HCT116 (cell line): ENCODE results near the gene SLC6A17. TPM values are rescaled to one million over a fixed set of nuclear protein-coding genes. Genes with fewer than 3 reads are reported as not detected.

Experiments
- ATAC-seq: fragments of 200-7000 bp; cut with Tn5 transposase; 2 replicates; pipeline ENCODE4 v1.9.1; 2020; ENCODE audit warnings: mild to moderate bottlenecking, moderate library complexity
- BruUV-seq: library from RNA; stranded (reverse); fragments of 400-500 nt; replicated peaks from 2 replicates; lab custom pipeline; 2021; lab: Mats Ljungman, UMichigan
- CTCF ChIA-PET: fragments of 300-600 bp; sonication (Branson Sonifier 250); formaldehyde crosslinking; loops from one replicate; lab custom pipeline; 2021; ENCODE audit warnings: antibody characterized with exemption; lab: Charles Lee
- POLR2A ChIA-PET: fragments of 300-600, 350-600 bp; sonication (Branson Sonifier 250); formaldehyde crosslinking; loops from one replicate; lab custom pipeline; 2021; ENCODE audit warnings: antibody characterized with exemption; lab: Charles Lee
- RAD21 ChIA-PET, 2 experiments: fragments of 300-600 bp; sonication (Branson Sonifier 250); formaldehyde crosslinking; loops; one replicate each; lab custom pipeline; 2023; ENCODE audit warnings: low total read pairs in 2 of 2; ENCODE audit not compliant: uncharacterized antibody in 2 of 2, unreplicated experiment in 2 of 2, low non-redundant PET in 1 of 2; lab: Charles Lee
- DNase-seq: peaks from one replicate; pipeline ENCODE4 v3.0.0-alpha.2; 2010; ENCODE audit warnings: low read depth, low spot score
- H2AFZ ChIP-seq: fragments of 200-600 bp; shearing (Covaris generic), sonication (generic); 2 replicates; pipeline ENCODE4 v1.6.1; 2017; ENCODE audit warnings: low read depth, mixed run types, mixed read lengths, antibody characterized with exemption, low read length; ENCODE audit not compliant: poor library complexity, severe bottlenecking
- H3K27ac ChIP-seq: 2 replicates; pipeline ENCODE4 v1.5.1; 2012; ENCODE audit warnings: low read depth, low read length
- H3K27me3 ChIP-seq: fragments of 200-600 bp; sonication (generic); 2 replicates; pipeline ENCODE4 v1.6.1; 2016; ENCODE audit warnings: mixed run types, low read length, mixed read lengths; ENCODE audit not compliant: insufficient read depth
- H3K36me3 ChIP-seq, 2 experiments: fragments of 200-500 bp in 1 of 2; fragments of 200-600 bp in 1 of 2; sonication (Bioruptor generic) in 1 of 2; sonication (generic) in 1 of 2; 2 replicates each; pipeline versions ENCODE4 v1.5.1 to v1.6.1; 2014 to 2016; ENCODE audit warnings: low read length in 2 of 2, inconsistent platforms in 1 of 2, mixed read lengths in 1 of 2, mixed run types in 1 of 2; ENCODE audit not compliant: insufficient read depth in 2 of 2, control insufficient read depth in 1 of 2
- H3K4me1 ChIP-seq, 2 experiments: fragments of 200-600 bp in 1 of 2; sonication (generic) in 1 of 2; 2 replicates each; pipeline versions ENCODE4 v1.5.1 to v1.6.1; 2012 to 2017; ENCODE audit warnings: low read length in 2 of 2, inconsistent platforms in 1 of 2, mild to moderate bottlenecking in 1 of 2, mixed read lengths in 1 of 2, mixed run types in 1 of 2, moderate library complexity in 1 of 2; ENCODE audit not compliant: insufficient read depth in 2 of 2, control insufficient read depth in 1 of 2
- H3K4me2 ChIP-seq: fragments of 200-600 bp; sonication (generic); 2 replicates; pipeline ENCODE4 v1.6.1; 2017; ENCODE audit warnings: mixed run types, low read length, mixed read lengths
- H3K4me3 ChIP-seq, 2 experiments: fragments of 200-600 bp in 1 of 2; sonication (generic) in 1 of 2; replicated peaks in 1 of 2; 2 replicates each; pipeline ENCODE4 v1.5.1; 2011 to 2016; ENCODE audit warnings: low read length in 2 of 2, control low read depth in 1 of 2, low read depth in 1 of 2, mild to moderate bottlenecking in 1 of 2, mixed read lengths in 1 of 2, mixed run types in 1 of 2
- H3K79me2 ChIP-seq: fragments of 200-600 bp; sonication (generic); 2 replicates; pipeline ENCODE4 v1.6.1; 2017; ENCODE audit warnings: mild to moderate bottlenecking, mixed run types, low read length, moderate library complexity, mixed read lengths; ENCODE audit not compliant: insufficient read depth
- H3K9ac ChIP-seq: fragments of 200-600 bp; sonication (generic); 2 replicates; pipeline ENCODE4 v1.6.1; 2016; ENCODE audit warnings: low read length, mixed read lengths
- H3K9me2 ChIP-seq: fragments of 200-600 bp; sonication (generic), shearing (Covaris generic); 2 replicates; pipeline ENCODE4 v1.6.1; 2017; ENCODE audit warnings: mixed run types, mild to moderate bottlenecking, moderate library complexity; ENCODE audit not compliant: insufficient read depth
- H3K9me3 ChIP-seq, 2 experiments: fragments of 200-500 bp in 1 of 2; fragments of 200-600 bp in 1 of 2; sonication (Bioruptor generic) in 1 of 2; sonication (generic) in 1 of 2; 2 replicates each; pipeline ENCODE4 v1.6.1; 2014 to 2017; ENCODE audit warnings: low read length in 2 of 2, mixed read lengths in 2 of 2, inconsistent platforms in 1 of 2, low read depth in 1 of 2, mild to moderate bottlenecking in 1 of 2, mixed run types in 1 of 2, moderate library complexity in 1 of 2; ENCODE audit not compliant: control insufficient read depth in 1 of 2, insufficient read depth in 1 of 2
- H4K20me1 ChIP-seq: fragments of 200-600 bp; sonication (generic), shearing (Covaris generic); 2 replicates; pipeline ENCODE4 v1.6.1; 2017; ENCODE audit warnings: mixed run types, mild to moderate bottlenecking, moderate library complexity; ENCODE audit not compliant: insufficient read depth
- EGR1 ChIP-seq: IDR thresholded peaks from 2 replicates; pipeline ENCODE4 v1.6.1; 2012; ENCODE audit warnings: low read depth
- ELF1 ChIP-seq: IDR thresholded peaks from 2 replicates; pipeline ENCODE4 v1.6.1; 2012; ENCODE audit warnings: low read depth, borderline replicate concordance
- FOSL1 ChIP-seq: IDR thresholded peaks from 2 replicates; pipeline ENCODE4 v1.6.1; 2012; ENCODE audit warnings: low read depth
- JUND ChIP-seq: IDR thresholded peaks from 2 replicates; pipeline ENCODE4 v1.6.1; 2012
- POLR2A ChIP-seq: IDR thresholded peaks from 2 replicates; pipeline ENCODE4 v1.7.0; 2011; ENCODE audit warnings: borderline replicate concordance; ENCODE audit not compliant: insufficient read depth, insufficient read length; ENCODE audit errors: extremely low read depth
- POLR2AphosphoS5 ChIP-seq: IDR thresholded peaks from 2 replicates; pipeline ENCODE4 v1.6.1; 2011; ENCODE audit warnings: mild to moderate bottlenecking, low read depth, low read length, moderate library complexity
- RAD21 ChIP-seq: IDR thresholded peaks from 2 replicates; pipeline ENCODE4 v1.6.1; 2012; ENCODE audit warnings: low read depth, mild to moderate bottlenecking
- ZNF274 ChIP-seq: fragments of 200-500 bp; sonication (Bioruptor generic); IDR thresholded peaks from 2 replicates; pipeline ENCODE4 v1.6.1; 2014; ENCODE audit warnings: mild to moderate bottlenecking, low read depth, low read length, inconsistent platforms
- intact Hi-C: fragments of 100-400 bp; cut with micrococcal nuclease; formaldehyde crosslinking; loops from 2 replicates; pipeline ENCODE4 v1.10.0; 2022
- total RNA-seq: library from RNA; stranded (reverse); gene quantifications from one replicate; pipeline ENCODE4 v1.2.1, GENCODE V29; 2021; ENCODE audit not compliant: unreplicated experiment
- TF ChIP-seq, protein P1 (sequence below), 3 experiments: fragments of 200-600 bp in 1 of 3; sonication (generic) in 1 of 3; IDR thresholded peaks in 2 of 3; conservative IDR thresholded peaks in 1 of 3; 2 replicates each; pipeline ENCODE4 v1.5.1; 2012 to 2017; ENCODE audit warnings: low read depth in 2 of 3, low read length in 2 of 3, antibody characterized with exemption in 1 of 3, borderline replicate concordance in 1 of 3, control low read depth in 1 of 3, mild to moderate bottlenecking in 1 of 3, mixed read lengths in 1 of 3, mixed run types in 1 of 3, moderate library complexity in 1 of 3; ENCODE audit not compliant: insufficient read depth in 1 of 3
- TF ChIP-seq, protein P2 (sequence below): IDR thresholded peaks from 2 replicates; pipeline ENCODE4 v1.6.1; 2012
- TF ChIP-seq, protein P3 (sequence below): IDR thresholded peaks from 2 replicates; pipeline ENCODE4 v1.6.1; 2012
- TF ChIP-seq, protein P4 (sequence below): IDR thresholded peaks from 2 replicates; pipeline ENCODE4 v1.6.1; 2011; ENCODE audit warnings: mild to moderate bottlenecking, low read length, moderate library complexity; ENCODE audit not compliant: insufficient replicate concordance; ENCODE audit errors: extremely low read depth

Gene SLC6A17
- total RNA-seq, 1 experiment from 2014 or later, result 10.5 TPM

DNA sequence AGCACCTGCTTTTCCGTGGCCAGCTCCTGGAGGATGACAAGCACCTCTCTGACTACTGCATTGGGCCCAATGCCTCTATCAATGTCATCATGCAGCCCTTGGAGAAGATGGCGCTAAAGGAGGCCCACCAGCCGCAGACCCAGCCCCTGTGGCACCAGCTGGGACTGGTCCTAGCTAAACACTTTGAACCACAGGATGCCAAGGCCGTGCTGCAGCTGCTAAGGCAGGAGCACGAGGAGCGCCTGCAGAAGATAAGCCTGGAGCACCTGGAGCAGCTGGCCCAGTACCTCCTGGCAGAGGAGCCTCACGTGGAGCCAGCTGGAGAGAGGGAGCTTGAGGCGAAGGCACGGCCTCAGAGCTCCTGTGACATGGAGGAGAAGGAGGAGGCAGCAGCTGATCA, 37.6 kb upstream of the SLC6A17 start (continued):
- TF ChIP-seq, protein P1, sequence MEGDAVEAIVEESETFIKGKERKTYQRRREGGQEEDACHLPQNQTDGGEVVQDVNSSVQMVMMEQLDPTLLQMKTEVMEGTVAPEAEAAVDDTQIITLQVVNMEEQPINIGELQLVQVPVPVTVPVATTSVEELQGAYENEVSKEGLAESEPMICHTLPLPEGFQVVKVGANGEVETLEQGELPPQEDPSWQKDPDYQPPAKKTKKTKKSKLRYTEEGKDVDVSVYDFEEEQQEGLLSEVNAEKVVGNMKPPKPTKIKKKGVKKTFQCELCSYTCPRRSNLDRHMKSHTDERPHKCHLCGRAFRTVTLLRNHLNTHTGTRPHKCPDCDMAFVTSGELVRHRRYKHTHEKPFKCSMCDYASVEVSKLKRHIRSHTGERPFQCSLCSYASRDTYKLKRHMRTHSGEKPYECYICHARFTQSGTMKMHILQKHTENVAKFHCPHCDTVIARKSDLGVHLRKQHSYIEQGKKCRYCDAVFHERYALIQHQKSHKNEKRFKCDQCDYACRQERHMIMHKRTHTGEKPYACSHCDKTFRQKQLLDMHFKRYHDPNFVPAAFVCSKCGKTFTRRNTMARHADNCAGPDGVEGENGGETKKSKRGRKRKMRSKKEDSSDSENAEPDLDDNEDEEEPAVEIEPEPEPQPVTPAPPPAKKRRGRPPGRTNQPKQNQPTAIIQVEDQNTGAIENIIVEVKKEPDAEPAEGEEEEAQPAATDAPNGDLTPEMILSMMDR (IDR thresholded peaks at IDR 0.05 in 2 of 3, conservative IDR thresholded peaks at IDR 0.05 in 1 of 3; ENCODE audit: borderline replicate concordance in 1 of 3, insufficient read depth in 1 of 3, low read depth in 2 of 3, low read length in 2 of 3), result no peak
- TF ChIP-seq POLR2A, result no peak

DNA sequence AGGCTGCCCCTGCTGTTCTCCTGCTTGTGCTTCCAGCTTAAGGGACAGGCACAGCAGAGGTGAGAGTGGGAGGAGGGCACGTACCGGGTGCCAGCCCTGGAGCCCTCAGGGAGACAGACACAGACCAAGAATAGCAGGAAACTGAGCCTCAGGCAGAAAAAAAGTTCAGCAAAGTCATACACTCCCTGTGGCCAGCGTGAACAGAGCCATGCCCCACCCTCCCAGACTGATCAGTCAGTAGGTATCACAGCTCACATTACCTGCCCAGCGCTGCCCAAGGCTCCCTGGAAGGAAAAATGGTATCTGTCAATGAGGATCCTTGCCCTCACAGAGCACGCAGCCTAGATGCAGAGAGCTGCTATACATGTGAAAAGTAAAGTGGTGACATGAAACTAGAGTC, 36.7 kb upstream of the SLC6A17 start:
- Histone ChIP-seq H3K4me2 (no peak overlapping the region), H3K9me3 (no peaks in the 10 kb centered on the region), H3K4me1 (peaks cover 0 to 3% of the 10 kb centered on the region in 2 experiments; a peak in 2 of 4 replicates), H3K27ac (no peak overlapping the region), H3K9me2 (no peaks in the 10 kb centered on the region), H3K9ac (no peak overlapping the region), H3K27me3 (peaks cover 7% of the 10 kb centered on the region; the same call in 1 of the 2 replicates), H4K20me1 (no peaks in the 10 kb centered on the region), H2AFZ (no peak overlapping the region), H3K36me3 (no peaks in the 10 kb centered on the region), H3K79me2 (no peaks in the 10 kb centered on the region), H3K4me3 (no peak overlapping the region)
- DNase-seq (no peak), ATAC-seq (no peak)
- RAD21 ChIA-PET, result no interaction called here
- CTCF ChIA-PET, result no interaction called here
- no TSS peak for BruUV-seq
- intact Hi-C loops, result no loop called here
- POLR2A ChIA-PET, result no interaction called here
- TF ChIP-seq FOSL1 (no peak), ELF1 (no peak), EGR1 (no peak), POLR2AphosphoS5 (no peak), RAD21 (no peak), POLR2A (no peak), JUND (no peak), ZNF274 (no peak)
- TF ChIP-seq, protein P2, sequence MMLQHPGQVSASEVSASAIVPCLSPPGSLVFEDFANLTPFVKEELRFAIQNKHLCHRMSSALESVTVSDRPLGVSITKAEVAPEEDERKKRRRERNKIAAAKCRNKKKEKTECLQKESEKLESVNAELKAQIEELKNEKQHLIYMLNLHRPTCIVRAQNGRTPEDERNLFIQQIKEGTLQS, result no peak
- TF ChIP-seq, protein P3, sequence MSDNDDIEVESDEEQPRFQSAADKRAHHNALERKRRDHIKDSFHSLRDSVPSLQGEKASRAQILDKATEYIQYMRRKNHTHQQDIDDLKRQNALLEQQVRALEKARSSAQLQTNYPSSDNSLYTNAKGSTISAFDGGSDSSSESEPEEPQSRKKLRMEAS, result no peak
- TF ChIP-seq, protein P4, sequence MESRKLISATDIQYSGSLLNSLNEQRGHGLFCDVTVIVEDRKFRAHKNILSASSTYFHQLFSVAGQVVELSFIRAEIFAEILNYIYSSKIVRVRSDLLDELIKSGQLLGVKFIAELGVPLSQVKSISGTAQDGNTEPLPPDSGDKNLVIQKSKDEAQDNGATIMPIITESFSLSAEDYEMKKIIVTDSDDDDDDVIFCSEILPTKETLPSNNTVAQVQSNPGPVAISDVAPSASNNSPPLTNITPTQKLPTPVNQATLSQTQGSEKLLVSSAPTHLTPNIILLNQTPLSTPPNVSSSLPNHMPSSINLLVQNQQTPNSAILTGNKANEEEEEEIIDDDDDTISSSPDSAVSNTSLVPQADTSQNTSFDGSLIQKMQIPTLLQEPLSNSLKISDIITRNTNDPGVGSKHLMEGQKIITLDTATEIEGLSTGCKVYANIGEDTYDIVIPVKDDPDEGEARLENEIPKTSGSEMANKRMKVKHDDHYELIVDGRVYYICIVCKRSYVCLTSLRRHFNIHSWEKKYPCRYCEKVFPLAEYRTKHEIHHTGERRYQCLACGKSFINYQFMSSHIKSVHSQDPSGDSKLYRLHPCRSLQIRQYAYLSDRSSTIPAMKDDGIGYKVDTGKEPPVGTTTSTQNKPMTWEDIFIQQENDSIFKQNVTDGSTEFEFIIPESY, result no peak
- TF ChIP-seq, protein P1 (IDR thresholded peaks at IDR 0.05 in 2 of 3, conservative IDR thresholded peaks at IDR 0.05 in 1 of 3; ENCODE audit: borderline replicate concordance in 1 of 3, insufficient read depth in 1 of 3, low read depth in 2 of 3, low read length in 2 of 3), result no peak
